GM19438 (cell line): ENCODE results near the gene TNNC1.

Experiments used
- ATAC-seq: cut with Tn5 transposase; IDR thresholded peaks from one replicate; pipeline ENCODE4 v1.9.1; 2021; ENCODE audit warnings: low read depth; ENCODE audit not compliant: unreplicated experiment

TNNC1 gene

GRCh38 chr3:52458770-52459545, 5.1 kb upstream of the TNNC1 start:
- ATAC-seq, result no peak

- no peak for ATAC-seq
Observed at GRCh38 chr3:52458031-52458760, 4.4 kb upstream of the TNNC1 start.

DNA sequence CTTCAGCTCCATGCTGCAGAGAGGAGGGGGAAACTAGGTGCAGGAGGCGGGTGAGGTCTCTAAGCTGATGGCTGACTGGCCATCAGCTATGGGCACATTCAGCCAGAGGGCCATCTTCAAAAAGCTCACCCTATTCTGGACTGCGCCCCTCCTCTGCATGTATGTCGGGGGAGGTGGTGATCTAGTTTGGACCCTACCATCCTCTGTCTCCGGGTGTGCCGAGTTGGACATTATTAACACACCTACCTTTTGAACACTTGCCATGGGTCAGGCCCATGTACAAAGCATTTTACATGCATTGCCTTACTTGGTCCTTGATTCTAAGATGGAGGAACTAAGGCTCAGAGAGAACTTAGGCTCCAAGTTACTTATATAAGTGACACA, 3.0 kb upstream of the TNNC1 start:
- no peak for ATAC-seq

DNA sequence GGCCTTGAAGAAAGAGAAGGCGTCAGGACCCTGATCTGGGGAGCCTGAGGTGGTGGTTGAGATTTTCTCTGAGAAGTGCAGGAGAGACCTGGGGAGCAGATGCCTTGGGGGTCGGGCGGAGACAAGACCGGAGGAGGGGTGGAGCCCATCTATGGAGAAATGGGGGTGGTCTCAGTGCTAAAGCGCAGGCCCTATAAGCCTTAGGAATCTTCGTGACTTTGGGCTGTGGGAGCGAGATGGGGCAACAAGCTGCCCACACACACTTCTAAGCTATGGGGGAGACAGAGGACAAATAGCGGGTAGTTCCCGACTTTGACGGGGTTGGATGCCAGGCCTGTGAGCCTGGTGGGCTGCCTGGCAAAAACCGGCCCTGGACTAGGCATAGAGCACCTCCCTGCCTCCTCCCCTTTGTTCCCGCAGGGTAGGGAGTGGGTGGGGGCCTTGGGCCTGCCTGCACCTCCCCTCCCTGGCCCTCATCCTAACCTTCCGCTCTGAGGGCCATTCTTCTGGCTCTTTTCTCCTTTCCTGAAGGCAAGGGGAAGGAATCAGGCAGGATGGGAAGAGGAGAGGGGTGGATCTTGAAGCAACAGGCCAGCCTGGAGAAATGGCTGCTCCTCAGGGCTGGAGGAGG, 2.4 kb upstream of the TNNC1 start:
- no peak for ATAC-seq

- peak; percentile 69 for ATAC-seq
Observed at GRCh38 chr3:52455283-52456168, 1.7 kb upstream of the TNNC1 start, which contains the start of gene NISCH. TSS of gene NISCH (plus strand) at chr3:52455604. CDS start at chr3:52455642, 38 bp downstream.

DNA sequence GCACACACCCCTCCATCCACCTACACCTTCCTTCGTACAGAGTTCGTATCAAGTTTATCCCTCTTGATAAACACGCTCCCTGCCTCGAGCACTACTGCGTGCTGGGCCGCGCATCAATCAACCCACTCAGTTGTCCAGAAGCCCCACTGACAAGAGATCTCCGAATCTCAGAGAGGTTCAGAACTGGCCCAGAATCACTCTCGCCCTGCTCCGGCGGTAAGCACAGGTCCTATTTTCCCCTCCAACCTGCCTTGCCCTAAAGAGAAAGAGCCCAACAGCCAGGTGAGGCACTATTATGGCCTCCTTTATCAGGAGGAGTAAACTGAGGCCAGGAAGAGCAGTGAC, 1.1 kb upstream of the TNNC1 start:
- ATAC-seq, result peak; percentile 4

DNA sequence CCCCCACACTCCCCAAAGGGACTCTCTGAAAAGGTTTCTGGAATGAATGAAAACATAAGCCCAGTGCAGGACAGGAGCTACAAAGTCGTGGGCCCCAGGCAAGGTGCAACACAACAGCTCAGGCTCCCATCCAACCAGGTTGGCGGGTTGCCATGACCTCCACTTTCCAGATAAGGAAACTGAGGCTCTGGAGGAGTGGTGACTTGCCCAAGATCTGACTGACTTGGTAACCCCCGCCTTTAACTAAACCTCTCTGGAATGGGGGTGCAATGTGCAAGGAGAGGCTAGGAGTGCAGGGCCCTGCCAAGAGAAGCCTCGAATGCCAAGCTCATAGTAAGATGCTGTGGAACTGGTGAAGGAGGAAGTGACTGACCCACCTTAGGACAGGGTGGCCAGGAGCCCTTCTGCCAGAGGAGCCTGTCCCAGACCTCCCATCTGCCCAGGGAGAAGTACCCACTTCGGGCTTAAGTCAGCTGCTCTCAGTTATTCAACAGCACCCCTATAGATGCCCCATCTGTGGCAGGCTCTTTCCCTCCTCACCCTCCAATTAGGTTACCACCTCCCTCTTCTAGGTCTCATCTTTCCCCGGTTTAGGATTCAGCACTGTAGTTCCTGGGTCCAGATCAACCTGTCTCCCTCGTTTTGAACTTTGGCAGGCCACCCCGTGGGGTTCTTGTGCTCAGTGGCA, 553 bp upstream of the TNNC1 start:
- ATAC-seq, result no peak

DNA sequence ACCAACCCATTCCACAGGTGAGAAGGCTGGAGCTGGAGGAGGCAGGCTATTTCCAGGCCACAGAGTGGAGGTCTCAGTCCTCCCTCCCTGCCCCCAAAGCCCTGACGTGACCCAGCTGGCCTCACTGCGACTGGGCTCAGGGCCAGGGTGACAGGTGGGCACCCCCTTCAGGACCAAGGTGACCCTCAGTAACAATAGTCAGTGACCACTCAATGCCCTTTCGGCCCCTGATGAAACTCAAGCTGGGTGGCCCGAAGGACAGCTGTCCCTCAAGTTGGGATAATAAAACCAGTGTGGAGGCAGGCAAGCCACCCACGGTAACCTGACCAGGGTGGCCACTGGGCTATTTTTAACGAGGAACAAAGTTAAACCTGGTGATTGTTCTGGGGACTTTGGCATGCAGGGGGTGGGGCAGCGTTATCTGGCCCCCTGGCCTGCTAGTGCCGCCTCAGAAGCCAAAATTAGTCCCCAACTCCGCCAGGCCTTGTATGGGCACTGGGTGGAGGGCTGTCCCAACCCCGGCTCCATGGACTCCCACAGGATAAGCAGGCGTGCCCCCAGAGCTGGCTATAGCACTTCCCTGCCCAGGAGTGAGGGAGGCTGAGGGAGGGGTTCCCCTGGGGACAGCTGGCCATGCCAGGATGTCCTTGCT, 1.1 kb downstream of the TNNC1 start:
- no peak for ATAC-seq

DNA sequence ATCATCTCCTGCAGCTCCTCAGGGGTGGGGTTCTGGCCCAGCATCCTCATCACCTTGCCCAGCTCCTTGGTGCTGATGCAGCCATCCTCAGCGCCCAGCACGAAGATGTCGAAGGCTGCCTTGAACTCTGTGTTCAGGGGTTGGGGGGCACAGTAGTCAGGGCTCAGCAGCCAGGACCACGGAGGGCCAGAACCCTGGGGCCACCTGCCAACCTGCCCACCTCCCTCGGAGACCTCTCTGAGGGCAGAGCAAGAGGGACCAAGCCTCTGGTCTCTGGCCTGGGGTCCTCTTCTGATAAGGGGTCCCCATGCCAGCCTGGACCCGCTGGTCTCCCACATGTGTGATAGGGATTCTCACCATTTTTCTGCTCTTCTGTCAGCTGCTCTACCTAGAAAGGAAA, 1.7 kb downstream of the TNNC1 start:
- ATAC-seq, result no peak

GRCh38 chr3:52451237-52452083, 2.4 kb downstream of the TNNC1 start:
- no peak for ATAC-seq

DNA sequence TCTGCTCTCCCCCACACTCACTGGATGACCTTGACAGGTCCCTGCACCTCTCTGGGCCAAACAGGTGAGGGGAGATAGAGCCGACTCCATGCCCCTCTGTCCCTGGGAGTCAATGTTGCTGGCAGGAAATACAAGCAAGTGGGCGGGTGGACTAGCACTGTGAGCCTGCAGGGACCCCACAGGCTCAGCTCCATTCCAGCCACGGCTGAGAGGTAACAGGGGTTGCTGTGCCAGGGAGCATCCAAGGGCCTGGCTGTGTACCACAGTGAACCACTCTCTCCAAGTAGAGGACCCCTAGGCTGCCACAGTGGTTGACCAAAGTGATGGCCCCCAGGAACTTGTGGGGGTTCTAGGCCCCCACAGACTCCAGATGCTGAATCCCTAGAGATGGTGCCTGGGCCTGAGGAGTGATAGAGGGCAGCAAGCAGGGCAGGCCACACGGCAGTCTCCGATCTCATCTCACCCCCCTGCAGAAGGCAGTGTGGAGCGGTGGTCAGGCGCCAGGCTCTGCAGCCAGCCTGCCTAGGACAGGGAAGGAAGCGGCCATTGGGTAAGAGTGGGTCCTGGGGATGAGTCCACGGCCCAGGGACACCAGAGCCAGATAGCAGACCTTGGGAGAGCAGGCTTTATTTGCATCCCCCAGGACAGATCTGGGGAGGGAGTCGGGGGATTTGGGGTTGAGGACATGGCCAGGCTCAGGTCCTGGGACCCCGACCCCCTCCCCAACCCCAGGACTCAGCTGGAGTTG, 3.2 kb downstream of the TNNC1 start:
- ATAC-seq, result no peak

- ATAC-seq, result no peak
Observed at GRCh38 chr3:52447512-52448355, 6.1 kb downstream of the TNNC1 start.

GRCh38 chr3:52446631-52447511, 7.0 kb downstream of the TNNC1 start:
- ATAC-seq, result no peak

- ATAC-seq, result no peak
Observed at GRCh38 chr3:52446042-52446441, 7.8 kb downstream of the TNNC1 start.

DNA sequence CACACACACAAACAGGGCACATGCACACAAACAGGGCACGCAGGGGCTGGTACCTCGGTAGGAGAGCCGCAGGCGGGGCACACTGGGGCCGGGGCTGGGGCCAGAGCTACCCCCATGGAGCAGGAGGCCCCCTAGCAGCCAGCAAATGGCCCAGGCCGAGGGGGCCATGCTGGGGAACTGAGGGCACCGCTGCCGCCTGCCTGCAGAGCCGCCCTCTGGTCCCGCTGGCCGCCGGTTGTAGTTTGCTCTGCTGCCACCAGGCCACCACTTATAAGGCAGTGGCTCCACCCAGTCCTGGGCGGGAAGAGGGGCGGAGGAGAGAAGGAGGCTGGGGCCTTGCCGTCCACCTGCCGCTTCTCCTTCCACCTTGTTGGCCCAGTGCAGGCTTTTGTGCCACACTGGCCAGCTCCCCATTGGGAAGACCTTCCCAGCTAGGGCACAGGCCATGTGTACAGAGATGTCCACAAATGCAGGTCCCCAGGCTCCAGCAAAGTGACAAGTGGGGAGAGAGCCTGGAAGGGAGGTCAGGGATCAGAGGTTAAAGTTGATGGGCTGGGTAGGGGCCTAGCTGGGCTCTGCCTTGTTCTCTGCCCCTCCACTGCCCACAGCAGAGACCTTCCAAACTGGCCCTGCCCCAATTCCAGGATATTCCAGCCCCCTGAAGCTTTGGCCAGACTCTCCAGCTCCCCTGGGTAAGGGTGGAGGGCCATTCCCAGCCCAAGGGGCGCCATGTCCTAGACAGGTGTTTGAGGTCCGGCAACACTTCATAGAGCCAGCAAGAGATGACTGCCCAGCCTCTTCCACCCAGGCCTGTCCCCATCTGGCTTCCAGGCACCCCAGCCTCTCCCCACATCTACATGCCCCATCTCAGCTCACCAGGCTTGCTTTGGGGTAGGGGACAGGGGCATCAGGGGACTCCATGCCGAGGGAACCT, 8.7 kb downstream of the TNNC1 start, which contains the start of gene SEMA3G:
Gene SEMA3G (minus strand): TSS at position 244 of the 934 bp plus-strand sequence. CDS start 76 bp downstream, at position 168.
- ATAC-seq, result no peak
